Transverse colon (tissue), 3 donors: ENCODE data around the gene SLC11A1.

ENCODE experiments used
- CTCF ChIP-seq, 5 experiments: fragments of 200-600 bp in 3 of 5; fragments of 450-650 bp in 2 of 5; sonication (generic) in 3 of 5; IDR thresholded peaks; 1 replicate in 2 of 5; 2 replicates in 3 of 5; pipeline ENCODE4 v1.5.1; 2016 to 2017; ENCODE audit warnings: antibody characterized with exemption in 5 of 5, inconsistent platforms in 3 of 5, mild to moderate bottlenecking in 2 of 5, moderate library complexity in 1 of 5
- EP300 ChIP-seq: sonication (generic); formaldehyde crosslinking; IDR thresholded peaks from one replicate; pipeline ENCODE4 v1.6.1; 2017; ENCODE audit warnings: antibody characterized with exemption, low read depth
- POLR2A ChIP-seq: fragments of 450-650 bp; IDR thresholded peaks from one replicate; pipeline ENCODE4 v1.6.1; 2016; ENCODE audit warnings: antibody characterized with exemption, mild to moderate bottlenecking, moderate library complexity

DNA sequence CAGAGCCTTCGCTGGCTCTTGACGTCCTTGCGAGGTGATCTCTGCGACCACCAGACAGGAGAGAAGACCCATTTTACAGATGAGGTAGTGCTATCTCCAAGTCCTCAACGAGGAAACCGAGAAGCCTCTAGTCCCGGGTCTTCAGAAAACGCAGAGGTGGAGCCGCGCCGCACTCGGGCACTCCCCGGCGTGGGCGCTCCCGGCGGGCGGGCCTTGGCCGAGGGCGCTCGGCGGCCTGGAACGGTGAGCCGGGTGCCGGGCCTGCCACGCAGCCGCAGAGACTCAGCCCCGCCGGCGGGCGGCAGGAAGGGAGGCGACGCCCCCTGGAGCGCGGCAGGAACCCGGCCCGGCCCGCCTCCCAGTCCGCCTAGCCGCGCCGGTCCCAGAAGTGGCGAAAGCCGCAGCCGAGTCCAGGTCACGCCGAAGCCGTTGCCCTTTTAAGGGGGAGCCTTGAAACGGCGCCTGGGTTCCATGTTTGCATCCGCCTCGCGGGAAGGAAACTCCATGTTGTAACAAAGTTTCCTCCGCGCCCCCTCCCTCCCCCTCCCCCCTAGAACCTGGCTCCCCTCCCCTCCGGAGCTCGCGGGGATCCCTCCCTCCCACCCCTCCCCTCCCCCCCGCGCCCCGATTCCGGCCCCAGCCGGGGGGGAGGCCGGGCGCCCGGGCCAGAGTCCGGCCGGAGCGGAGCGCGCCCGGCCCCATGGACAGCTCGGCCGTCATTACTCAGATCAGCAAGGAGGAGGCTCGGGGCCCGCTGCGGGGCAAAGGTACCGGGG is 17.5 kb downstream of the SLC11A1 start, which contains the start of gene CTDSP1:
- TF ChIP-seq CTCF (IDR thresholded peaks at IDR 0.05), result no peak
- TF ChIP-seq POLR2A, result peak; percentile 77
- no peak for TF ChIP-seq EP300
